Lung (tissue), 13 donors: ENCODE measurements around the gene NOC4L. TPM values are rescaled to one million over a fixed set of nuclear protein-coding genes. Genes with fewer than 3 reads are reported as not detected.

Experiments used
- ATAC-seq: fragments of 200-7000 bp; cut with Tn5 transposase; one replicate; pipeline ENCODE4 v1.9.1; 2020; ENCODE audit warnings: moderate number of reproducible peaks; ENCODE audit not compliant: insufficient read depth, low FRiP score
- DNase-seq, 3 donors: peaks; one replicate each; pipeline ENCODE4 v3.0.0-alpha.2; 2013 to 2017
- H3K27ac ChIP-seq, 2 donors: one replicate each; pipeline ENCODE4 v1.5.1; 2013; ENCODE audit warnings: mild to moderate bottlenecking in 2 of 2, moderate library complexity in 2 of 2, control low read depth in 1 of 2, inconsistent platforms in 1 of 2, low read depth in 1 of 2, low read length in 1 of 2
- H3K27me3 ChIP-seq, 3 donors: one replicate each; pipeline ENCODE4 v1.5.1; 2013; ENCODE audit warnings: low read length in 2 of 3; ENCODE audit not compliant: control insufficient read depth in 3 of 3, insufficient read depth in 3 of 3
- H3K36me3 ChIP-seq, 4 donors: one replicate each; pipeline ENCODE4 v1.5.1; 2013; ENCODE audit warnings: low read length in 4 of 4, mild to moderate bottlenecking in 1 of 4, moderate library complexity in 1 of 4; ENCODE audit not compliant: control insufficient read depth in 4 of 4, insufficient read depth in 4 of 4
- H3K4me1 ChIP-seq, 5 donors: one replicate each; pipeline ENCODE4 v1.5.1; 2013; ENCODE audit warnings: low read length in 5 of 5, mild to moderate bottlenecking in 2 of 5, moderate library complexity in 1 of 5; ENCODE audit not compliant: control insufficient read depth in 5 of 5, insufficient read depth in 5 of 5
- H3K4me3 ChIP-seq: one replicate; pipeline ENCODE4 v1.5.1; 2013; ENCODE audit warnings: mild to moderate bottlenecking, control low read depth, moderate library complexity
- H3K9ac ChIP-seq, 2 donors: one replicate each; pipeline ENCODE4 v1.5.1; 2013; ENCODE audit warnings: low read length in 2 of 2, control low read depth in 1 of 2; ENCODE audit not compliant: insufficient read depth in 1 of 2
- H3K9me3 ChIP-seq, 4 donors: one replicate each; pipeline ENCODE4 v1.5.1; 2013; ENCODE audit warnings: low read length in 3 of 4, mild to moderate bottlenecking in 1 of 4, moderate library complexity in 1 of 4; ENCODE audit not compliant: control insufficient read depth in 4 of 4, insufficient read depth in 3 of 4
- WGBS, 2 donors: extraction: QIAGEN DNeasy Blood & Tissue Kit; methylation state at CpG; one replicate each; pipeline ENCODE4 v1.1.7; 2013; 5-methylcytosine and 5-hydroxymethylcytosine counted together
- polyA plus RNA-seq, 2 donors: library from polyadenylated mRNA; stranded (reverse); fragments of 200-250 nt; gene quantifications; one replicate each; pipeline ENCODE4 v1.2.1, GENCODE V29; 2013
- small RNA-seq: library from RNA; depleted of rRNA; stranded (forward); fragments of <200 nt; gene quantifications from one replicate; pipeline ENCODE3, GENCODE V24; 2014; ENCODE audit warnings: low replicate concordance
- total RNA-seq, 2 donors: library from RNA; depleted of rRNA in 1 of 2; stranded (reverse); fragments of >200 nt in 1 of 2; gene quantifications; one replicate each; pipeline ENCODE4 v1.2.1, GENCODE V29; 2014 to 2021
- TF ChIP-seq, protein P1 (sequence below): IDR thresholded peaks from 2 replicates; pipeline ENCODE4 v1.5.1; 2012; ENCODE audit warnings: mild to moderate bottlenecking; ENCODE audit errors: control extremely low read depth, extremely low read depth
- donor health status: control.
- donor health status: control.
- donor health status: Bipolar disorder and iron deficiency.
- donor health status: healthy.
- donor health status: DM: yes; HTN: yes; CAD: no.

NOC4L gene
- total and polyA plus RNA-seq, 4 donors, result 6.3 to 27.8 (median 25.9) TPM

DNA sequence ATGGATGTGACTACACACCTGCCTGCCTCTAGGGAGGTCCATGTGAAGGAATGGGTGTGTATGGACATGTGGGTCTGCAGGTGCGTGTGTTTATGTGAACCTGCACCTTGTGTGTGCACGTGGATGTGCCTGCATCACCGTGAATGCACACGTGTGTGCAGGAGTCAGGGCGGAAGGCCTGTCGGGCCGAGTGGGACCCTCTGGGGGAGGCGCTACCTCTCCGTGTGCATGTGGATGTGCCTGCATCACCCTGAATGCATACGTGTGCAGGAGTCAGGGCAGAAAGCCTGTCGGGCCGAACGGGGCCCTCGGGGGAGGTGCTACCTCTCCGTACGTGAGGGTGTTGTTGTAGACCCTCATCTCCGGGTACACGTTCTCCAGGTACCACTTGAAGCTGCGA lies 56.5 kb downstream of the NOC4L start:
- H3K4me1 ChIP-seq, result peaks cover 0 to 19% (median 0%) of the 10 kb centered on the region in 5 donors
- peaks cover 3 to 39% (median 8%) of the 10 kb centered on the region in 3 donors for H3K27me3 ChIP-seq
- no peak overlapping the region for H3K27ac ChIP-seq
- ATAC-seq (no peak), DNase-seq (no peak)
- no peaks in the 10 kb centered on the region for H3K9me3 ChIP-seq
- 73 to 85% methylated on average over 19 of the region's 19 CpGs for WGBS, 2 donors
- no peak overlapping the region for H3K9ac ChIP-seq
- H3K4me3 ChIP-seq, result no peak overlapping the region
- TF ChIP-seq, protein P1, sequence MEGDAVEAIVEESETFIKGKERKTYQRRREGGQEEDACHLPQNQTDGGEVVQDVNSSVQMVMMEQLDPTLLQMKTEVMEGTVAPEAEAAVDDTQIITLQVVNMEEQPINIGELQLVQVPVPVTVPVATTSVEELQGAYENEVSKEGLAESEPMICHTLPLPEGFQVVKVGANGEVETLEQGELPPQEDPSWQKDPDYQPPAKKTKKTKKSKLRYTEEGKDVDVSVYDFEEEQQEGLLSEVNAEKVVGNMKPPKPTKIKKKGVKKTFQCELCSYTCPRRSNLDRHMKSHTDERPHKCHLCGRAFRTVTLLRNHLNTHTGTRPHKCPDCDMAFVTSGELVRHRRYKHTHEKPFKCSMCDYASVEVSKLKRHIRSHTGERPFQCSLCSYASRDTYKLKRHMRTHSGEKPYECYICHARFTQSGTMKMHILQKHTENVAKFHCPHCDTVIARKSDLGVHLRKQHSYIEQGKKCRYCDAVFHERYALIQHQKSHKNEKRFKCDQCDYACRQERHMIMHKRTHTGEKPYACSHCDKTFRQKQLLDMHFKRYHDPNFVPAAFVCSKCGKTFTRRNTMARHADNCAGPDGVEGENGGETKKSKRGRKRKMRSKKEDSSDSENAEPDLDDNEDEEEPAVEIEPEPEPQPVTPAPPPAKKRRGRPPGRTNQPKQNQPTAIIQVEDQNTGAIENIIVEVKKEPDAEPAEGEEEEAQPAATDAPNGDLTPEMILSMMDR, result no peak
- H3K36me3 ChIP-seq, result no peaks in the 10 kb centered on the region

DNA sequence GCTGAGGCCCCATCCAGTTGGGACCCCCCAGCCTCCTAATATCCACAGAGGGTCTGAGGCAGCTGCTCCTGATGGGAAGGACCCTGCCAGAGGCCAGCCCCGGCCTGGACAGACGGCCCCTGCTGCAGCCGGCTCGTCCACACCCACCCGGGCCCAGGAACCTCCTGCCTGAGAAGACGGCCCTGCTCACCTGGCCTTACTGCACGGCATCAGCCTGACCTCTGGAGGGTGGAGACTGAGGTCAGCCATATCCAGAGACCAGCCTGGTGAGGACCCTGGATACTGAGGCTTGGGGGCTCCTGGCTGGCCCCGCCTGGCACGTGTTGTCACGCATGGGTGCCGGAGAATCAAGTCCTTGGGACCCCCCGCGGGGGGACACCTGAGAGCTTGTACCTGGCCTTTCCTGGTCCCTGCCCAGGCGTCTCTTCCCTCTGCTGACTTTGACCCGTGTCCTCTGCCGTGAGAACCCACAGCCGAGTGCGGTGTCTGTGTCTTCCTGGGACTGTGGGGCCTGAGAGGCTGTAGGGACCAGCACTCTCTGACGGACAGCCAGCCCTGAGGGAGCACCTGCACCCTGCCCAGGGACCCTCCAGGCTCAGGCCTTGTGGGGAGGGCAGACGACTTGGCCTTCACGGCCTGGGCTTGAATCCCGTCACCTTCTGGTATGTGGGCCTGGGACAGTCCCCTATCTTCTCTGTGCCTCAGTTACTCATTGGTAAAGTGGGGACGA lies 57.3 kb downstream of the NOC4L start:
- no peak overlapping the region for H3K27ac ChIP-seq
- peaks cover 0 to 22% (median 0%) of the 10 kb centered on the region in 5 donors for H3K4me1 ChIP-seq
- no peaks in the 10 kb centered on the region for H3K36me3 ChIP-seq
- no peak for DNase-seq
- no peak overlapping the region for H3K4me3 ChIP-seq
- no peaks in the 10 kb centered on the region for H3K9me3 ChIP-seq
- TF ChIP-seq, protein P1, result no peak
- 82 to 86% methylated on average over 23 of the region's 23 CpGs for WGBS, 2 donors
- no peak for ATAC-seq
- H3K27me3 ChIP-seq, result peaks cover 3 to 44% (median 8%) of the 10 kb centered on the region in 3 donors
- no peak overlapping the region for H3K9ac ChIP-seq

Small RNA genes within 50 kb of the gene (small RNA-seq; reads per million reads assigned to genes)
- not detected for gene AC138466.3

Other genes with a start within 250 kb of the NOC4L start
- gene ULK1, start 249.8 kb upstream of the NOC4L start, total RNA-seq, result 10 to 100 TPM; 25.9 to 32.8 TPM
- 10 to 100 TPM; 15.4 to 19.7 TPM for gene ULK1, start 249.8 kb upstream of the NOC4L start, polyA plus RNA-seq
- gene PUS1, start 215.2 kb upstream of the NOC4L start, total RNA-seq, result 10 to 100 TPM in 1 of 2 donors, 1 to 10 TPM in 1; 6.8 to 30.9 TPM
- gene PUS1, start 215.2 kb upstream of the NOC4L start, polyA plus RNA-seq, result 10 to 100 TPM; 28.6 to 35.6 TPM
- gene EP400, start 194.5 kb upstream of the NOC4L start, total RNA-seq, result 10 to 100 TPM; 35.5 to 47.8 TPM
- gene EP400, start 194.5 kb upstream of the NOC4L start, polyA plus RNA-seq, result 10 to 100 TPM; 11.4 to 16.0 TPM
- 10 to 100 TPM; 15.0 to 18.9 TPM for gene DDX51, start 138 bp upstream of the NOC4L start, total RNA-seq
- 10 to 100 TPM; 15.5 to 25.9 TPM for gene DDX51, start 138 bp upstream of the NOC4L start, polyA plus RNA-seq
- gene GALNT9, start 185.1 kb downstream of the NOC4L start, total RNA-seq, result 1 to 10 TPM in 1 of 2 donors, under 1 TPM in 1; 0.21 to 1.4 TPM
- 1 to 10 TPM in 1 of 2 donors, under 1 TPM in 1; 0.13 to 1.7 TPM for gene GALNT9, start 185.1 kb downstream of the NOC4L start, polyA plus RNA-seq